GM13976 (cell line): ENCODE data around the gene ORMDL2.
"Not testable (repeated sequence)": the region's sequence is repeated elsewhere in the genome, so short reads cannot be mapped to it uniquely, and the experiment has no call there.

ENCODE experiments used
- DNase-seq: peaks from one replicate; pipeline ENCODE4 v3.0.0; 2012; ENCODE audit warnings: low spot score
- in situ Hi-C: fragments of 300-500 bp; cut with MboI; formaldehyde crosslinking; loops from one replicate; pipeline ENCODE4 v1.12.0; 2022; ENCODE audit warnings: low sequenced_read_pairs, mixed read lengths, inconsistent platforms; ENCODE audit not compliant: unreplicated experiment
- TF ChIP-seq, protein P1 (sequence below): IDR thresholded peaks from 2 replicates; pipeline ENCODE4 v1.5.1; 2012; ENCODE audit warnings: borderline replicate concordance, mild to moderate bottlenecking; ENCODE audit not compliant: insufficient read depth; ENCODE audit errors: extremely low read depth, missing control alignments, control extremely low read depth

The ORMDL2 gene

GRCh38 chr12:55861871-55862270 lies 44.0 kb downstream of the ORMDL2 start:
- in situ Hi-C loops, result no loop called here
- TF ChIP-seq, protein P1, sequence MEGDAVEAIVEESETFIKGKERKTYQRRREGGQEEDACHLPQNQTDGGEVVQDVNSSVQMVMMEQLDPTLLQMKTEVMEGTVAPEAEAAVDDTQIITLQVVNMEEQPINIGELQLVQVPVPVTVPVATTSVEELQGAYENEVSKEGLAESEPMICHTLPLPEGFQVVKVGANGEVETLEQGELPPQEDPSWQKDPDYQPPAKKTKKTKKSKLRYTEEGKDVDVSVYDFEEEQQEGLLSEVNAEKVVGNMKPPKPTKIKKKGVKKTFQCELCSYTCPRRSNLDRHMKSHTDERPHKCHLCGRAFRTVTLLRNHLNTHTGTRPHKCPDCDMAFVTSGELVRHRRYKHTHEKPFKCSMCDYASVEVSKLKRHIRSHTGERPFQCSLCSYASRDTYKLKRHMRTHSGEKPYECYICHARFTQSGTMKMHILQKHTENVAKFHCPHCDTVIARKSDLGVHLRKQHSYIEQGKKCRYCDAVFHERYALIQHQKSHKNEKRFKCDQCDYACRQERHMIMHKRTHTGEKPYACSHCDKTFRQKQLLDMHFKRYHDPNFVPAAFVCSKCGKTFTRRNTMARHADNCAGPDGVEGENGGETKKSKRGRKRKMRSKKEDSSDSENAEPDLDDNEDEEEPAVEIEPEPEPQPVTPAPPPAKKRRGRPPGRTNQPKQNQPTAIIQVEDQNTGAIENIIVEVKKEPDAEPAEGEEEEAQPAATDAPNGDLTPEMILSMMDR, result no peak
- no peak for DNase-seq

- in situ Hi-C loops, result no loop called here
- TF ChIP-seq, protein P1, result no peak
- no peak for DNase-seq
Measured at GRCh38 chr12:55862286-55862685, 44.4 kb downstream of the ORMDL2 start.

DNA sequence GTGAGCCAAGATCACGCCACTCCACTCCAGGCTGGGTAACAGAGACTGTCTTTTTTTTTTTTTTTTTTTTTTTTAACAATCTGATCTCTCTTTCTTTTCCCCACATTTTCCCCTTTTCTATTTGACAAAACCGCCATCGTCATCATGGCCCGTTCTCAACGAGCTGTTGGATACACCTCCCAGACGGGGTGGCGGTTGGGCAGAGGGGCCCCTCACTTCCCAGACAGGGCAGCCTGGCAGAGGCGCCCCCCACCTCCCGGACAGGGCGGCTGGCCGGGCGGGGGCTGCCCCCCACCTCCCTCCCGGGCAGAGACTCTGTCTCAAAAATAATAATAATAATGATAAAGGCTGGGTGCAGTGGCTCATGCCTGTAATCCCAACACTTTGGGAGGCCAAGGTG lies 45.1 kb downstream of the ORMDL2 start:
- in situ Hi-C loops, DNase-seq: not testable (repeated sequence)

DNA sequence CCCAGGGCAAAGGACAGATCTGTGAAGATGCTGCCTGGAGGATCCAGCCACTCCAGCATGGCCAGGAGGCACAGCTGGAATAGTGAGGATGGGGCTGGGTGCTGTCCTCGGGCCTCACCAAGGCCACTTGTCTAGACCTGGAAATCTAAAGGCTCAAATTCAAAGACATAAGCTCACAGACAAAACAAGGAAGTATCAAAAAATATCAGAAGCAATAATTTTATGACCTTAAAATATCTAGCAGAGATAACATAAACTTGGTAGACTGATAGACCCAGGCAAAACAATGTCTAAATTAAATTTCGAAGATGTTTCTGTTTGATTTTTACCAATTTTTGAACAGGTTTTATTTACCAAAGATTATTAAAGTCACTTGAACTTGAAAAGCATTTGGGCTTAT lies 47.5 kb downstream of the ORMDL2 start:
- no peak for DNase-seq
- TF ChIP-seq, protein P1, result no peak
- in situ Hi-C loops, result no loop called here

DNA sequence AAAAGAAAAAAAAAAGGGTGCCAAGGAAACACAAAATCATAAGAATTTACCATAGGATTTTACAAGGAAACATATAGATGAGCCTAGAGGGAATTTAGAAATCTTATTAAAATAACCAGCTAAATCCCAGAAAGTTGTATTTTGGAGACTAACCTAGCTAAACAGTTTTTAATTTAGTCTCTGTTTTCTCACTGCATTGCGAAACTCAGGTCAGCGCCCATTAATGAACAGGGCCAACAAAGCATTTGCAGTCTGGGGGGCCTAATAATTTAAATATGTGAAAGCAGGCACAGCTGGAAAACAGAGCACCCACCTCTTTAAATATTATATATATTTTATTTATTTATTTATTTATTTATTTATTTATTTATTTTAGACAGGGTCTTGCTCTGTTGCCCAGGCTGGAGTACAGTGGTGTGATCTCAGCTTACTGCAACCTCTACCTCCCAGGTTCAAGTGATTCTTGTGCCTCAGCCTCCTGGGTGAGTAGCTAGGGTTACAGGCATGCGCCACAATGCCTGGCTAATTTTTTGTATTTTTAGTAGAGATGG lies 48.7 kb downstream of the ORMDL2 start:
- in situ Hi-C loops, DNase-seq: not testable (repeated sequence)
